Erythroblast (primary cell): ENCODE results near the gene CAV2.

Experiments used
- DNase-seq, 2 experiments: peaks; one replicate each; lab custom pipeline; 2025; lab: John Stamatoyannopoulos, UW
- GATA1 ChIP-seq: IDR thresholded peaks from 2 replicates; pipeline ENCODE4 v1.6.1; 2011; ENCODE audit warnings: low read depth, mild to moderate bottlenecking, control low read depth, low read length, moderate library complexity
- POLR2A ChIP-seq: IDR thresholded peaks from 2 replicates; pipeline ENCODE4 v1.6.1; 2011; ENCODE audit warnings: mild to moderate bottlenecking, low read length

The CAV2 gene

DNA sequence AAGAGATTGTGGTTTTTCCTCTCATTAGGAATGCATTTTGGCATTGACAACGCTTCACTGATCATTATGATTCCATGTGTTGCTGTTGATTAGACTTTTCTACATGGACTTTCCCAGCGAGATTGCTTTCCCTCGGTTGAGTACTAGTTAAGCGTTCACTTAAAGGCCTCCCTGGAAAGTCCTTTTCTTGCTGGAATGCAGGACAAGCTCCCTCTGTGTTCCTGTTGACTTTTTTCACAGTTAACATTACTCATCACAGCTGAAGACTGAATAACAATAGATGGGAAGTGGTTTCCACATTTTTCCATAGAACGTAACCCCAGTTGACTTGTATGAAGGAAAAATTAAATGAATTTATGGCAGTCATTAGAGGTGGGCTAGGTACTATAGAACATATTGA is 22.7 kb downstream of the CAV2 start:
- DNase-seq: no peak

DNA sequence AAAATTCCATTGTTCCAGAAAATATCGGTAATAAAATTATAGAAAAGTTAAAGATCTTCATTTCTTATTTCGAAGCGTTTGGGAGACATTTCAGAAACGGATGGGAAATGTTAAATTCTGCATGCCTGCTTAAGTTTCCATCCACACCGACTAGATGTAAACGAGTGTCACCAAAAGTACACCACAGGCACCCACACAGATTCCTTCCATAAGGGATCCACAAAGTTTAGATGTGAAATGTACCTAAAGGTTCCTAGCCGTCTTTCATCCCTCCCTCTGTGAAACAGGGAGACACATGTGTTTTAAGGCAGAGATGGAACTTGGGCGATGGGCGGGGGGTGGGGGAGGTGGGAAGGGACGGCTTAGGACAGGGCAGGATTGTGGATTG is 24.7 kb downstream of the CAV2 start:
- TF ChIP-seq GATA1 (no peak), POLR2A (no peak)
- DNase-seq: no peak

More for the DNA sequence above, 22.7 kb downstream of the CAV2 start:
- TF ChIP-seq POLR2A (no peak), GATA1 (no peak)

GRCh38 chr7:116524609-116525297 is 25.2 kb downstream of the CAV2 start, which contains the start of gene CAV1:
Gene CAV1, plus strand, starts transcription at chr7:116525036. Its CDS starts 27 bp downstream, at chr7:116525063.
- DNase-seq: peak; percentile 58 to 66

DNA sequence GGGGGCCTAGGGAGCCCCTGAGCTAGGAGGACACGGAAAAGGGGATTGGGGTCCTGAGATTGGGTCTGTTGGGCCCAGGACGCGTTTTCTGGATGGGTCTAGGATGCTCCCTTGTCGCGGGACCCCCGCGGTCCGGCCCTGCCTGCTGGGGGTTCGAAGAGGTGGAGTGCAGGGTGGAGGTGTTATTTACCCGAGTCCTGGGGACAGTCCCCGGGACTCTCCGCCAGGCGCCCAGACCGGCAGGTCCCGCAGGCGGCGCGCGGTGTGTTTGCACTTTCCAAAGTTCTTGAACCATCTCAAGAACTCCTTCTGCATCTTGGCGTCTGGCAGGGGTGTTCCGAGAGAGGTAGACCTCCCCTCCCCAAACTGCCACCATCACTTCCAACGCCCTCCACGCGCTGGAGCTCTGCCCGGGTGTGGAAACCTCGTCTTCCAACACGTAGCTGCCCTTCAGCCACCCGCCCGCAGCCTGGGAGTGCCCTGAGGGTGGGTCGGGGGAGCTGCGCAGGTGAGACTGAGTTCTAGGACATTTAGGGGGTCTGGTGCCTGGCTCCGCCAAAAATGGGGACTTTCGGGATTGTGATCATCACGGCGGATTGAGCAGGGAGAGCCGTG is 25.9 kb downstream of the CAV2 start:
- DNase-seq: peak; percentile 17 to 28
- TF ChIP-seq POLR2A (no peak), GATA1 (no peak)

More at GRCh38 chr7:116524609-116525297, 25.2 kb downstream of the CAV2 start, which contains the start of gene CAV1:
- TF ChIP-seq GATA1 (no peak), POLR2A (no peak)

- peak; percentile 77 to 83 for DNase-seq
- TF ChIP-seq GATA1: no peak
- no peak for TF ChIP-seq POLR2A
Observed at GRCh38 chr7:116525913-116526861, 26.6 kb downstream of the CAV2 start.

GRCh38 chr7:116526897-116527296 is 27.4 kb downstream of the CAV2 start:
- DNase-seq: no peak
- no peak for TF ChIP-seq POLR2A
- no peak for TF ChIP-seq GATA1

- TF ChIP-seq GATA1 (no peak), POLR2A (no peak)
- DNase-seq: no peak
Observed at GRCh38 chr7:116527521-116527920, 28.0 kb downstream of the CAV2 start.

DNA sequence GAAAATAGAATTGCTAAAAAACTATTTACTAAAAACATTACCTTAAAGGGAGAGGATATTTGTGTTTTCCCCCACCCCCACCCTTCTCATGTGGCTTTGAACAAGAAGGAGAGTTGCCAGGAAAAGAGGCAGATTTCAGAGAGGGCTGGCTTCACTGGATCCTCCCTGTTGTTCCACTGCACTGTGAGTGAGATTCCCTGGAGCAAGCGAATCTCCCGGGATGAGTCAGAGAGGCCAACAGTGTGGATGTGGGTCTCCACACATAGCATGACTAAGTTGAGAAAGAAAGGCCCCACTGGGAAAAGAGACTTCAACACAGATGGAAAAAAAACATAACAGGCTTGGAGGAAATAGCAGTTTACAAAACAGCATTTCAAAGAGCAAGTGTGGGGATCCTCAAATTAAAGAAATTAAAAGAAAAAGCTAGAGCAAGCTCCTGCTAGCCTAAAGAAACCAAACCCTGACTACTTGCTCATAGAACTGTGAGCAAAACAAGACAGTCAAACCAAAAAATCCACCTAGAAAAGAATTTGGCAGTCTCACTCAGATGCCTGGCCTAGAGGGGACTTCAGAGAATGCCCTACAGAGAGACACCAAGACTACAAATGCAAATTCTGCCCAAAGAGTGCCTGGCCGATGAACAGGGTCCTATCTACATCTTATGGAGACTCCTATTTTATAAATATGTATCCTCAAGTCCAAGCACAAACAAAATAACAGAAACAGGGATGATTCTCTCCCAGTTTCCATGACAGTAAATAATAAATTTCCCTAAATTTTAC is 28.7 kb downstream of the CAV2 start:
- TF ChIP-seq GATA1 (no peak), POLR2A (no peak)
- no peak for DNase-seq

DNA sequence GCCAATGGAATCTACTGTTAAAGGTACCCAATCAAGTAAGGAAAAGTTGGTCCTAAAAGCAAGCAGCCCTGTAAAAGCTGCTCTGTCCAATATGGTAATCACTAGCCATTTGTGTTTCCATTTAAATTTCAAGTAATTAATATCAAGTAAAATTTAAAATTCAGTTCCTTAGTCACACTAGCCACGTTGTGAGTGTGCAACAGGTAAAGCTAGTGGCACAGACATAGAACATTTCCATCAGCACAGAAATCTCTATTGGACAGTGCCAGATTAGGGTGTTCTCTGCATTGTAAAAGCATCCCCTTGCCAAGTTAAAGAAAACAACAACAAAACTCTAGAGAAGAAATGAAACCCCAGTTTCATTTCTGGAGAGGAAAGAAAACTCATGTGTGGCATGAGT is 29.7 kb downstream of the CAV2 start:
- TF ChIP-seq POLR2A: no peak
- no peak for TF ChIP-seq GATA1
- DNase-seq: no peak

- DNase-seq: no peak
- no peak for TF ChIP-seq GATA1
- no peak for TF ChIP-seq POLR2A
Observed at GRCh38 chr7:116530107-116530820, 30.7 kb downstream of the CAV2 start.

GRCh38 chr7:116532102-116532688 is 32.7 kb downstream of the CAV2 start:
- DNase-seq: no peak
- TF ChIP-seq POLR2A (no peak), GATA1 (no peak)

DNA sequence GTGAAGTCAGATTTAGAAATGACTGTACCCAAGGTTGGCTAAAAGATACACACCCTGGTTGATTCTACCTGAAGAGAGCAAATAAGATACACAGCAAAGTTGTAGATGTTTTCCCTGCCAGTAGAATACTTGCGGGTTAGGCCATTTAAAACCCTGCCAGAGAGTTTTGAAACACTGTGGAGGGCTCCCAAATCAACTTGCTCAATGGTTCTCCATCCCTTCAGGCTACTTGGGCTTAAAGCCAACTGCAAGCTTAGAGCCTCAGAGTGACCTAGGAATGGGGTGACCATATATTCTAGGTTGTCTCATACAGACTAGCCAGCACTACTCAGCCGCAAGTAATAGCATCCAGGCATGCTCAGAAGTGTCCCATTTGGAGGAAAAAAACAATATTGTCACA is 35.3 kb downstream of the CAV2 start:
- no peak for TF ChIP-seq POLR2A
- no peak for TF ChIP-seq GATA1
- DNase-seq: no peak

- no peak for DNase-seq
Observed at GRCh38 chr7:116535416-116535815, 35.9 kb downstream of the CAV2 start.

More at GRCh38 chr7:116535416-116535815, 35.9 kb downstream of the CAV2 start:
- TF ChIP-seq GATA1 (no peak), POLR2A (no peak)
